HepG2 (cell line): ENCODE data around the gene LDAH. TPM values are rescaled to one million over a fixed set of nuclear protein-coding genes. Genes with fewer than 3 reads are reported as not detected.
A peak's percentile ranks its signal among the peaks of the same experiment; 100 is the strongest.

Experiments used
- CREM ChIP-seq, 2 experiments: sonication (generic) in 1 of 2; formaldehyde crosslinking in 1 of 2; IDR thresholded peaks; 2 replicates each; pipeline versions ENCODE4 v1.4.0 to v1.6.1; 2016 to 2020; ENCODE audit warnings: antibody characterized with exemption in 1 of 2, mild to moderate bottlenecking in 1 of 2, missing genetic modification reagents in 1 of 2
- KMT2A ChIP-seq: sonication (generic); formaldehyde crosslinking; IDR thresholded peaks from 2 replicates; pipeline ENCODE4 v1.4.0; 2020; ENCODE audit warnings: missing genetic modification reagents
- NR2C2 ChIP-seq: sonication (generic); formaldehyde crosslinking; IDR thresholded peaks from 2 replicates; pipeline ENCODE4 v1.4.0; 2020; ENCODE audit warnings: missing genetic modification reagents, mild to moderate bottlenecking, moderate library complexity, borderline replicate concordance
- YY1 ChIP-seq: IDR thresholded peaks from 2 replicates; pipeline ENCODE4 v1.6.1; 2011; ENCODE audit warnings: low read length, low read depth, moderate library complexity, mild to moderate bottlenecking; ENCODE audit not compliant: insufficient read depth, insufficient replicate concordance
- ZNF296 ChIP-seq: sonication (generic); formaldehyde crosslinking; conservative IDR thresholded peaks from 2 replicates; pipeline ENCODE4 v1.5.0; 2020; ENCODE audit warnings: mild to moderate bottlenecking, missing genetic modification reagents
- ZNF720 ChIP-seq: sonication (generic); formaldehyde crosslinking; IDR thresholded peaks from 2 replicates; pipeline ENCODE4 v1.4.0; 2020; ENCODE audit warnings: missing genetic modification reagents
- ZSCAN30 ChIP-seq: sonication (generic); formaldehyde crosslinking; IDR thresholded peaks from 2 replicates; pipeline ENCODE4 v1.5.0; 2020; ENCODE audit warnings: mild to moderate bottlenecking, missing genetic modification reagents
- polyA plus RNA-seq, 8 experiments: library from polyadenylated mRNA; depleted of rRNA in 3 of 8; stranded (reverse) in 7 of 8; unstranded in 1 of 8; fragments of >200 nt; fragmentation: Illumina TruSeq in 4 of 8; extraction: Trizol in 4 of 8; gene quantifications; 2 replicates each; pipeline versions ENCODE4 v1.2.1 to v1.2.3, GENCODE V29; 2011 to 2016; ENCODE audit warnings: low read depth in 4 of 8, missing spikeins in 1 of 8, mixed read lengths in 1 of 8; ENCODE audit not compliant: insufficient read depth in 1 of 8
- total RNA-seq, 5 experiments: library from RNA; depleted of rRNA; stranded (reverse); fragments of >200 nt; fragmentation: Illumina TruSeq; extraction: Trizol; gene quantifications; 2 replicates each; pipeline ENCODE4 v1.2.3, GENCODE V29; 2016; ENCODE audit warnings: low read depth in 1 of 5
- TF ChIP-seq, protein P1 (sequence below): sonication (generic); formaldehyde crosslinking; IDR thresholded peaks from 2 replicates; pipeline ENCODE4 v1.8.0; 2022; ENCODE audit warnings: mild to moderate bottlenecking, missing genetic modification reagents, moderate library complexity
- TF ChIP-seq, protein P2 (sequence below): sonication (generic); IDR thresholded peaks from 2 replicates; pipeline ENCODE4 v1.6.1; 2016; ENCODE audit warnings: low read depth, borderline replicate concordance
- TF ChIP-seq, protein P3 (sequence below): sonication (generic); formaldehyde crosslinking; IDR thresholded peaks from 2 replicates; pipeline ENCODE4 v1.9.0; 2021; ENCODE audit warnings: missing genetic modification reagents, mild to moderate bottlenecking, borderline replicate concordance
- TF ChIP-seq, protein P4 (sequence below): sonication (generic); formaldehyde crosslinking; IDR thresholded peaks from 2 replicates; pipeline ENCODE4 v1.5.0; 2020; ENCODE audit warnings: mild to moderate bottlenecking, missing genetic modification reagents, borderline replicate concordance
- TF ChIP-seq, protein P5 (sequence below): sonication (generic); formaldehyde crosslinking; IDR thresholded peaks from 2 replicates; pipeline ENCODE4 v1.5.0; 2020; ENCODE audit warnings: mild to moderate bottlenecking, missing genetic modification reagents
- TF ChIP-seq, protein P6 (sequence below): sonication (generic); formaldehyde crosslinking; IDR thresholded peaks from 2 replicates; pipeline ENCODE4 v1.4.0; 2020; ENCODE audit warnings: missing genetic modification reagents

LDAH gene
- total and polyA plus RNA-seq, 2 of the 13 experiments (the other 11 are each of a cell fraction or from before 2014, with no cell fraction given), result 28.8 to 46.2 TPM

DNA sequence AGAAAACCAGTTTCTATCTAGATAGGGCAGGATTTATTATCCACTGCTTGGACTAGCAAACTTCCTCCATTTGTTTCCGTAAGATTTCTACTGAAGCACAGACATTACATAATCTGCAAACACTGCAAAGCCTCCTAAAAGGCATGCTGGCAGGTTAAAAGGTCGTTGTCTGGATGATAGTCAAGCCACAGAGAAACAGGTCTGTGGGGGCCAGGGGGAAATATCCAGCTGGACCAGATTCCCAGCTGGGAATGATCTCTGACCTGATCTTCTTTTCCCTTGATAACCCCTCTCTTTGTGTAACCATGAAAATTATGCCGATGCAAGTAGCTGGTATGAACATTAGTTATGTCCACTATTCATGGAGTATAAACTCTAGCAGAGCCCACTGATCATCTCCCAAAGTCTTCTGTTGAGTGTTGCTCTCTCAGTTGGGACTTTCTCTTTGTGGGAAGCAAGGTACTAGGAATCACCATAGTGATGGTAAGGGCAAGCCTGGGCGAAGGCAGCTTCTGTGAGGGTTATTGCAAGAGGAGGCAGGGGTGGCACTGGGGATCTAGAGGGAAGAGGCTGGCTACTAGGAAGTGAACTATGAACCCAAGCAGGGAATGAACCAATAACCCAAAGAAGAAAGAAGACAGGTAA lies 94.7 kb downstream of the LDAH start (continued):
- TF ChIP-seq, protein P1, sequence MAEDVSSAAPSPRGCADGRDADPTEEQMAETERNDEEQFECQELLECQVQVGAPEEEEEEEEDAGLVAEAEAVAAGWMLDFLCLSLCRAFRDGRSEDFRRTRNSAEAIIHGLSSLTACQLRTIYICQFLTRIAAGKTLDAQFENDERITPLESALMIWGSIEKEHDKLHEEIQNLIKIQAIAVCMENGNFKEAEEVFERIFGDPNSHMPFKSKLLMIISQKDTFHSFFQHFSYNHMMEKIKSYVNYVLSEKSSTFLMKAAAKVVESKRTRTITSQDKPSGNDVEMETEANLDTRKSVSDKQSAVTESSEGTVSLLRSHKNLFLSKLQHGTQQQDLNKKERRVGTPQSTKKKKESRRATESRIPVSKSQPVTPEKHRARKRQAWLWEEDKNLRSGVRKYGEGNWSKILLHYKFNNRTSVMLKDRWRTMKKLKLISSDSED, result no peak
- TF ChIP-seq, protein P2, sequence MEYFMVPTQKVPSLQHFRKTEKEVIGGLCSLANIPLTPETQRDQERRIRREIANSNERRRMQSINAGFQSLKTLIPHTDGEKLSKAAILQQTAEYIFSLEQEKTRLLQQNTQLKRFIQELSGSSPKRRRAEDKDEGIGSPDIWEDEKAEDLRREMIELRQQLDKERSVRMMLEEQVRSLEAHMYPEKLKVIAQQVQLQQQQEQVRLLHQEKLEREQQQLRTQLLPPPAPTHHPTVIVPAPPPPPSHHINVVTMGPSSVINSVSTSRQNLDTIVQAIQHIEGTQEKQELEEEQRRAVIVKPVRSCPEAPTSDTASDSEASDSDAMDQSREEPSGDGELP, result peak; percentile 99
- TF ChIP-seq, protein P3, sequence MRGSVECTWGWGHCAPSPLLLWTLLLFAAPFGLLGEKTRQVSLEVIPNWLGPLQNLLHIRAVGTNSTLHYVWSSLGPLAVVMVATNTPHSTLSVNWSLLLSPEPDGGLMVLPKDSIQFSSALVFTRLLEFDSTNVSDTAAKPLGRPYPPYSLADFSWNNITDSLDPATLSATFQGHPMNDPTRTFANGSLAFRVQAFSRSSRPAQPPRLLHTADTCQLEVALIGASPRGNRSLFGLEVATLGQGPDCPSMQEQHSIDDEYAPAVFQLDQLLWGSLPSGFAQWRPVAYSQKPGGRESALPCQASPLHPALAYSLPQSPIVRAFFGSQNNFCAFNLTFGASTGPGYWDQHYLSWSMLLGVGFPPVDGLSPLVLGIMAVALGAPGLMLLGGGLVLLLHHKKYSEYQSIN (CRISPR knock-in tag), result no peak
- TF ChIP-seq, protein P4, sequence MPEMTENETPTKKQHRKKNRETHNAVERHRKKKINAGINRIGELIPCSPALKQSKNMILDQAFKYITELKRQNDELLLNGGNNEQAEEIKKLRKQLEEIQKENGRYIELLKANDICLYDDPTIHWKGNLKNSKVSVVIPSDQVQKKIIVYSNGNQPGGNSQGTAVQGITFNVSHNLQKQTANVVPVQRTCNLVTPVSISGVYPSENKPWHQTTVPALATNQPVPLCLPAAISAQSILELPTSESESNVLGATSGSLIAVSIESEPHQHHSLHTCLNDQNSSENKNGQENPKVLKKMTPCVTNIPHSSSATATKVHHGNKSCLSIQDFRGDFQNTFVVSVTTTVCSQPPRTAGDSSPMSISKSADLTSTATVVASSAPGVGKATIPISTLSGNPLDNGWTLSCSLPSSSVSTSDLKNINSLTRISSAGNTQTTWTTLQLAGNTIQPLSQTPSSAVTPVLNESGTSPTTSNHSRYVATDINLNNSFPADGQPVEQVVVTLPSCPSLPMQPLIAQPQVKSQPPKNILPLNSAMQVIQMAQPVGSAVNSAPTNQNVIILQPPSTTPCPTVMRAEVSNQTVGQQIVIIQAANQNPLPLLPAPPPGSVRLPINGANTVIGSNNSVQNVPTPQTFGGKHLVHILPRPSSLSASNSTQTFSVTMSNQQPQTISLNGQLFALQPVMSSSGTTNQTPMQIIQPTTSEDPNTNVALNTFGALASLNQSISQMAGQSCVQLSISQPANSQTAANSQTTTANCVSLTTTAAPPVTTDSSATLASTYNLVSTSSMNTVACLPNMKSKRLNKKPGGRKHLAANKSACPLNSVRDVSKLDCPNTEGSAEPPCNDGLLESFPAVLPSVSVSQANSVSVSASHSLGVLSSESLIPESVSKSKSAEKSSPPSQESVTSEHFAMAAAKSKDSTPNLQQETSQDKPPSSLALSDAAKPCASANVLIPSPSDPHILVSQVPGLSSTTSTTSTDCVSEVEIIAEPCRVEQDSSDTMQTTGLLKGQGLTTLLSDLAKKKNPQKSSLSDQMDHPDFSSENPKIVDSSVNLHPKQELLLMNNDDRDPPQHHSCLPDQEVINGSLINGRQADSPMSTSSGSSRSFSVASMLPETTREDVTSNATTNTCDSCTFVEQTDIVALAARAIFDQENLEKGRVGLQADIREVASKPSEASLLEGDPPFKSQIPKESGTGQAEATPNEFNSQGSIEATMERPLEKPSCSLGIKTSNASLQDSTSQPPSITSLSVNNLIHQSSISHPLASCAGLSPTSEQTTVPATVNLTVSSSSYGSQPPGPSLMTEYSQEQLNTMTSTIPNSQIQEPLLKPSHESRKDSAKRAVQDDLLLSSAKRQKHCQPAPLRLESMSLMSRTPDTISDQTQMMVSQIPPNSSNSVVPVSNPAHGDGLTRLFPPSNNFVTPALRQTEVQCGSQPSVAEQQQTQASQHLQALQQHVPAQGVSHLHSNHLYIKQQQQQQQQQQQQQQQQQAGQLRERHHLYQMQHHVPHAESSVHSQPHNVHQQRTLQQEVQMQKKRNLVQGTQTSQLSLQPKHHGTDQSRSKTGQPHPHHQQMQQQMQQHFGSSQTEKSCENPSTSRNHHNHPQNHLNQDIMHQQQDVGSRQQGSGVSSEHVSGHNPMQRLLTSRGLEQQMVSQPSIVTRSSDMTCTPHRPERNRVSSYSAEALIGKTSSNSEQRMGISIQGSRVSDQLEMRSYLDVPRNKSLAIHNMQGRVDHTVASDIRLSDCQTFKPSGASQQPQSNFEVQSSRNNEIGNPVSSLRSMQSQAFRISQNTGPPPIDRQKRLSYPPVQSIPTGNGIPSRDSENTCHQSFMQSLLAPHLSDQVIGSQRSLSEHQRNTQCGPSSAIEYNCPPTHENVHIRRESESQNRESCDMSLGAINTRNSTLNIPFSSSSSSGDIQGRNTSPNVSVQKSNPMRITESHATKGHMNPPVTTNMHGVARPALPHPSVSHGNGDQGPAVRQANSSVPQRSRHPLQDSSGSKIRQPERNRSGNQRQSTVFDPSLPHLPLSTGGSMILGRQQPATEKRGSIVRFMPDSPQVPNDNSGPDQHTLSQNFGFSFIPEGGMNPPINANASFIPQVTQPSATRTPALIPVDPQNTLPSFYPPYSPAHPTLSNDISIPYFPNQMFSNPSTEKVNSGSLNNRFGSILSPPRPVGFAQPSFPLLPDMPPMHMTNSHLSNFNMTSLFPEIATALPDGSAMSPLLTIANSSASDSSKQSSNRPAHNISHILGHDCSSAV (CRISPR knock-in tag), result no peak
- TF ChIP-seq YY1 (no peak), ZNF296 (CRISPR knock-in tag) (no peak), ZSCAN30 (CRISPR knock-in tag) (no peak), CREM (IDR thresholded peaks at IDR 0.05) (peak; percentile 84), CREM (CRISPR knock-in tag; IDR thresholded peaks at IDR 0.05) (no peak), NR2C2 (CRISPR knock-in tag) (peak; percentile 84), KMT2A (peak; percentile 76; the same call in 1 of the 2 replicates), ZNF720 (CRISPR knock-in tag) (no peak)
- TF ChIP-seq, protein P5, sequence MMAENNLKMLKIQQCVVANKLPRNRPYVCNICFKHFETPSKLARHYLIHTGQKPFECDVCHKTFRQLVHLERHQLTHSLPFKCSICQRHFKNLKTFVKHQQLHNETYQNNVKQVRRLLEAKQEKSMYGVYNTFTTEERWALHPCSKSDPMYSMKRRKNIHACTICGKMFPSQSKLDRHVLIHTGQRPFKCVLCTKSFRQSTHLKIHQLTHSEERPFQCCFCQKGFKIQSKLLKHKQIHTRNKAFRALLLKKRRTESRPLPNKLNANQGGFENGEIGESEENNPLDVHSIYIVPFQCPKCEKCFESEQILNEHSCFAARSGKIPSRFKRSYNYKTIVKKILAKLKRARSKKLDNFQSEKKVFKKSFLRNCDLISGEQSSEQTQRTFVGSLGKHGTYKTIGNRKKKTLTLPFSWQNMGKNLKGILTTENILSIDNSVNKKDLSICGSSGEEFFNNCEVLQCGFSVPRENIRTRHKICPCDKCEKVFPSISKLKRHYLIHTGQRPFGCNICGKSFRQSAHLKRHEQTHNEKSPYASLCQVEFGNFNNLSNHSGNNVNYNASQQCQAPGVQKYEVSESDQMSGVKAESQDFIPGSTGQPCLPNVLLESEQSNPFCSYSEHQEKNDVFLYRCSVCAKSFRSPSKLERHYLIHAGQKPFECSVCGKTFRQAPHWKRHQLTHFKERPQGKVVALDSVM (CRISPR knock-in tag), result peak; percentile 58
- TF ChIP-seq, protein P6, sequence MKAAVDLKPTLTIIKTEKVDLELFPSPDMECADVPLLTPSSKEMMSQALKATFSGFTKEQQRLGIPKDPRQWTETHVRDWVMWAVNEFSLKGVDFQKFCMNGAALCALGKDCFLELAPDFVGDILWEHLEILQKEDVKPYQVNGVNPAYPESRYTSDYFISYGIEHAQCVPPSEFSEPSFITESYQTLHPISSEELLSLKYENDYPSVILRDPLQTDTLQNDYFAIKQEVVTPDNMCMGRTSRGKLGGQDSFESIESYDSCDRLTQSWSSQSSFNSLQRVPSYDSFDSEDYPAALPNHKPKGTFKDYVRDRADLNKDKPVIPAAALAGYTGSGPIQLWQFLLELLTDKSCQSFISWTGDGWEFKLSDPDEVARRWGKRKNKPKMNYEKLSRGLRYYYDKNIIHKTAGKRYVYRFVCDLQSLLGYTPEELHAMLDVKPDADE (CRISPR knock-in tag), result no peak
